GM12865 (cell line): ENCODE measurements around the gene TAF15.
A peak's percentile ranks its signal among the peaks of the same experiment; 100 is the strongest.

Source experiments
- DNase-seq: peaks from one replicate; pipeline ENCODE4 v3.0.0; 2010; ENCODE audit warnings: low read depth
- H3K4me3 ChIP-seq: 2 replicates; pipeline ENCODE4 v1.5.1; 2011; ENCODE audit warnings: mild to moderate bottlenecking, low read depth, low read length, control low read depth
- CTCF ChIP-seq: IDR thresholded peaks from 2 replicates; pipeline ENCODE4 v1.5.1; 2011; ENCODE audit warnings: low read length, control low read depth, low read depth, inconsistent platforms; ENCODE audit not compliant: insufficient read depth; ENCODE audit errors: missing control alignments

Gene TAF15

GRCh38 chr17:35890774-35891155, 81.5 kb downstream of the TAF15 start:
- DNase-seq: peak; percentile 21
- no peak overlapping the region for H3K4me3 ChIP-seq
- no peak for TF ChIP-seq CTCF

- no peak for TF ChIP-seq CTCF
- DNase-seq: no peak
- H3K4me3 ChIP-seq: no peak overlapping the region
Measured at GRCh38 chr17:35891269-35891668, 82.0 kb downstream of the TAF15 start.

DNA sequence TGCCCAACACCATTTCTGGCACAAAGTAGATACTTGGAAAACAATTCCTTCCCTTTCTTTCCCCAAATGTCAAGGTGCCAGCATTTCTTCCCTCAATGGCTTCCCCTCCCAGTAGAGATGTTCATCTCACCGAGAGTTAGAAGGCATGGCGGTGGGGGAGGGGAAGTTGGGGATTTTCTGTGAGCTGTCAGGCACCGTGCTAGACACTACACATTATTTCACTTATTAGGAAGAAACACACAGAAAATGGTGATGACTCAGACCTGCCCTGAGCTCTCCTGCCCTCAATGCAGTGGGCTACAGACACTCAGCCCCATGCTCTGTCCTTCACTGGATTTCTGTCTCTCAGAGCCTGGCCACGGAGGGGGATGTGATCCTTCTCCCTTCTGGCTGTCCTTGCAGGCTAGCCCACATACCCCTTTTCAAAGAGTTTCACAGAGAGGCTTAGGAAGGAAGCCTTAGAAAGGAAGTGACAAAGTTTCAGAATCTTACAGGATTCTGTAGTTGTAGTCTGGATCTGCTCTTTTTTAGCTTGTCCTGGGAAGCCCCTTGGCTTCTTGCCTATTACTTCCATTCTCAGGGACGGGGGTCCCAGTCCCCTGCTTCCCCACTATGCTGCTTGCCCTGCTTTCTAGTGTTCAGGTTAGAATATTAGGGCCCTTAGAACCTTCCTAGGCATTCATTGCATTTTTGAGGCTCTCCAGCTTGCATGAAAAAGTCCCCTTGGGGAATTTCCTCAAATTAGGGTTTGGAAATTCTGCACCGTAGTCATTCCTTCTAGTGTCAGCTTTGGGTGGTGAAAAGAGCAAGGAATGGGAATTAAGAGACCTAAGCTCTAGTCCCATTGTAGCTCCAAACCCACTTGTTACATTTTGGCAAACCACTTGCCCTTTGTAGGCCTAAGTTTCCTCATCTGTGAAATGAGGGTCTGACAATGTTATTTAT, 83.1 kb downstream of the TAF15 start:
- H3K4me3 ChIP-seq: no peak overlapping the region
- DNase-seq: peak; percentile 67
- no peak for TF ChIP-seq CTCF

GRCh38 chr17:35893751-35894150, 84.5 kb downstream of the TAF15 start:
- no peak for TF ChIP-seq CTCF
- no peak for DNase-seq
- no peak overlapping the region for H3K4me3 ChIP-seq

DNA sequence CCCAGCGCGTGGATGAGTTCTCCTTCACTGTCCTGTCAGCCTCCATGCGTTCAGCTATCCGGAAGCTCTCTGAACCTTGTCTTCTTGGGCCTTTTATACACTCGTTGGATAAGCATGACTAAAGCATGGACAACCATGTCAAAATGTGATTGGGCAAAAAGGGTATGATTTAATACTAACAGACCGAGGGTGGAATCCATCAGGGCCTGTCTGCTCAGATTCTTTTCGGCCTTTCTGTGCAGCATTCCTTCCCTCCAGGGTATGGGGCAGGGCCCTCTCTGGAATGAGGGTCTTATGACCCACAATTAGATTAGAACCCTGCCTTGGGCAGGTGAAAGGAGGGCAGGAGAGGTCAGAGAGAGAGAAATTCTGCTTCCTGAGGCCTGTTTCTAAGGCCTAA, 84.9 kb downstream of the TAF15 start:
- no peak for TF ChIP-seq CTCF
- H3K4me3 ChIP-seq: no peak overlapping the region
- DNase-seq: no peak

GRCh38 chr17:35895636-35896587, 86.6 kb downstream of the TAF15 start:
- no peak overlapping the region for H3K4me3 ChIP-seq
- no peak for TF ChIP-seq CTCF
- peak; percentile 59 for DNase-seq
